GM12878 (cell line): ENCODE data around the gene RBPJ. TPM values are rescaled to one million over a fixed set of nuclear protein-coding genes. Genes with fewer than 3 reads are reported as not detected.
A peak's percentile ranks its signal among the peaks of the same experiment; 100 is the strongest.

Experiments used
- ATAC-seq: fragments of 200-7000 bp; cut with Tn5 transposase; 3 replicates; pipeline ENCODE4 v1.9.1; 2020; ENCODE audit warnings: mild to moderate bottlenecking, moderate library complexity
- BruUV-seq: library from RNA; stranded (reverse); fragments of 400-500 nt; replicated peaks from 2 replicates; lab custom pipeline; 2021; lab: Mats Ljungman, UMichigan
- CTCF ChIA-PET: fragments of 300-600 bp; sonication (Branson Sonifier 250); formaldehyde crosslinking; extraction: SDS; loops from one replicate; lab custom pipeline; 2021; ENCODE audit warnings: inconsistent platforms; lab: Yijun Ruan, JAX
- POLR2A ChIA-PET: fragments of 350-600 bp; formaldehyde crosslinking; extraction: SDS; loops from one replicate; lab custom pipeline; 2021; ENCODE audit warnings: inconsistent platforms; lab: Charles Lee
- RAD21 ChIA-PET: fragments of 300-600 bp; sonication (Branson Sonifier 250); formaldehyde crosslinking; loops from one replicate; lab custom pipeline; 2023; ENCODE audit warnings: antibody characterized with exemption; ENCODE audit not compliant: unreplicated experiment; lab: Charles Lee
- SMC1A ChIA-PET: fragments of 300-600 bp; sonication (Branson Sonifier 250); formaldehyde crosslinking; loops from one replicate; lab custom pipeline; 2023; ENCODE audit not compliant: unreplicated experiment, uncharacterized antibody; lab: Charles Lee
- DNase-seq: peaks from one replicate; pipeline ENCODE4 v3.0.0-alpha.2; 2011; ENCODE audit warnings: low read depth, low spot score
- FAIRE-seq: peaks from 3 replicates; lab custom pipeline; 2011; peaks lifted over from hg19 to GRCh38; lab: Jason Lieb, UNC
- H2AFZ ChIP-seq: 2 replicates; pipeline ENCODE4 v1.6.0; 2011; ENCODE audit warnings: low read depth, low read length, control low read depth; ENCODE audit not compliant: control insufficient read depth
- H3K27ac ChIP-seq: 2 replicates; pipeline ENCODE4 v1.5.1; 2011; ENCODE audit warnings: control low read depth; ENCODE audit not compliant: control insufficient read depth, insufficient read depth
- H3K27me3 ChIP-seq, 2 experiments: replicated peaks in 1 of 2; 2 replicates each; pipeline versions ENCODE4 v1.6.0 to v1.6.1; 2011; ENCODE audit warnings: low read length in 1 of 2; ENCODE audit not compliant: control insufficient read depth in 2 of 2, insufficient read depth in 2 of 2
- H3K36me3 ChIP-seq, 2 experiments: 2 replicates each; pipeline ENCODE4 v1.5.1; 2011; ENCODE audit warnings: low read length in 1 of 2; ENCODE audit not compliant: control insufficient read depth in 2 of 2, insufficient read depth in 2 of 2
- H3K4me1 ChIP-seq: 2 replicates; pipeline ENCODE4 v1.6.1; 2011; ENCODE audit warnings: mild to moderate bottlenecking, low read length, moderate library complexity, mixed read lengths; ENCODE audit not compliant: control insufficient read depth, insufficient read depth
- H3K4me2 ChIP-seq: 2 replicates; pipeline ENCODE4 v1.6.0; 2011; ENCODE audit warnings: control low read depth; ENCODE audit not compliant: control insufficient read depth, insufficient read depth
- H3K4me3 ChIP-seq: fragments of 200-600 bp; sonication (generic); 2 replicates; pipeline ENCODE4 v1.5.1; 2016
- H3K79me2 ChIP-seq: 2 replicates; pipeline ENCODE4 v1.6.0; 2011; ENCODE audit warnings: low read length; ENCODE audit not compliant: control insufficient read depth, insufficient read depth
- H3K9ac ChIP-seq: 2 replicates; pipeline ENCODE4 v1.8.0; 2011; ENCODE audit warnings: low read length, control low read depth, mixed read lengths; ENCODE audit not compliant: control insufficient read depth, insufficient read depth
- H3K9me3 ChIP-seq: replicated peaks from 3 replicates; pipeline ENCODE4 v1.5.1; 2011; ENCODE audit warnings: mild to moderate bottlenecking, low read length; ENCODE audit not compliant: control insufficient read depth, insufficient read depth
- H4K20me1 ChIP-seq: 2 replicates; pipeline ENCODE4 v1.6.0; 2011; ENCODE audit not compliant: control insufficient read depth, insufficient read depth
- BCL11A ChIP-seq: IDR thresholded peaks from 2 replicates; pipeline ENCODE4 v1.6.1; 2011; ENCODE audit warnings: low read depth, low read length
- EED ChIP-seq: sonication (generic); IDR thresholded peaks from 2 replicates; pipeline ENCODE4 v1.6.1; 2016; ENCODE audit warnings: antibody characterized with exemption, low read depth
- EGR1 ChIP-seq, 2 experiments: IDR thresholded peaks; 1 replicate in 1 of 2; 2 replicates in 1 of 2; pipeline ENCODE4 v1.6.1; 2011 to 2012; ENCODE audit warnings: low read depth in 2 of 2, low read length in 2 of 2, borderline replicate concordance in 1 of 2, mild to moderate bottlenecking in 1 of 2, moderate library complexity in 1 of 2
- FOXK2 ChIP-seq: fragments of 450-650 bp; IDR thresholded peaks from 2 replicates; pipeline ENCODE4 v1.6.1; 2017; ENCODE audit warnings: mild to moderate bottlenecking, moderate library complexity
- JUND ChIP-seq: IDR thresholded peaks from 2 replicates; pipeline ENCODE4 v1.6.1; 2012; ENCODE audit warnings: low read depth, mild to moderate bottlenecking, low read length, improper control_type of control experiment, moderate library complexity
- KLF5 ChIP-seq: fragments of 450-650 bp; IDR thresholded peaks from 2 replicates; pipeline ENCODE4 v1.6.1; 2014; ENCODE audit warnings: mild to moderate bottlenecking; ENCODE audit not compliant: partially characterized antibody
- PML ChIP-seq: IDR thresholded peaks from 2 replicates; pipeline ENCODE4 v1.6.1; 2012; ENCODE audit warnings: low read length, inconsistent platforms
- POLR2AphosphoS2 ChIP-seq: IDR thresholded peaks from 2 replicates; pipeline ENCODE4 v1.6.1; 2011; ENCODE audit warnings: low read depth, mild to moderate bottlenecking, low read length, improper control_type of control experiment, moderate library complexity
- RAD21 ChIP-seq: IDR thresholded peaks from 2 replicates; pipeline ENCODE4 v1.6.1; 2011; ENCODE audit warnings: mild to moderate bottlenecking, low read depth, low read length, moderate library complexity; ENCODE audit not compliant: insufficient read depth
- SMAD1 ChIP-seq: fragments of 450-650 bp; IDR thresholded peaks from 2 replicates; pipeline ENCODE4 v1.6.1; 2018; ENCODE audit warnings: mild to moderate bottlenecking, low read depth; ENCODE audit not compliant: partially characterized antibody
- TAF1 ChIP-seq: IDR thresholded peaks from 2 replicates; pipeline ENCODE4 v1.6.1; 2011; ENCODE audit warnings: mild to moderate bottlenecking, low read depth, low read length, borderline replicate concordance
- TBL1XR1 ChIP-seq: IDR thresholded peaks from 2 replicates; pipeline ENCODE4 v1.6.1; 2012; ENCODE audit warnings: low read depth, low read length, improper control_type of control experiment
- WGBS: methylation state at CpG from one replicate; pipeline ENCODE4 v1.1.6; 2016; ENCODE audit warnings: low lambda C conversion rate; ENCODE audit not compliant: insufficient replicate concordance, insufficient coverage; ENCODE audit errors: missing lambda C conversion rate; 5-methylcytosine and 5-hydroxymethylcytosine counted together
- in situ Hi-C: fragments of 300-500 bp; cut with MboI; formaldehyde crosslinking; loops from 9 replicates; pipeline ENCODE4 v1.14.3; 2018; ENCODE audit warnings: mixed read lengths
- intact Hi-C: fragments of 100-400 bp; cut with micrococcal nuclease; formaldehyde crosslinking; loops from one replicate; pipeline ENCODE4 v1.14.2; 2022; ENCODE audit not compliant: unreplicated experiment
- polyA plus RNA-seq, 11 experiments: library from polyadenylated mRNA; depleted of rRNA in 4 of 11; unstranded in 6 of 11; stranded (reverse) in 5 of 11; fragments of >200 nt; fragmentation: Nextera tagmentation in 4 of 11; fragmentation: Illumina TruSeq in 1 of 11; extraction: Ambion mirVana in 4 of 11; extraction: Trizol in 1 of 11; gene quantifications; 1 replicate in 1 of 11; 2 replicates in 10 of 11; pipeline versions ENCODE4 v1.2.1 to v1.2.3, GENCODE V29; 2011 to 2016; ENCODE audit warnings: inconsistent platforms in 2 of 11, missing spikeins in 2 of 11, low read depth in 1 of 11
- total RNA-seq, 4 experiments: library from RNA; depleted of rRNA in 3 of 4; stranded (reverse); fragments of >200 nt in 3 of 4; fragmentation: Illumina TruSeq in 1 of 4; extraction: Trizol in 1 of 4; gene quantifications; 2 replicates each; pipeline versions ENCODE4 v1.2.1 to v1.2.3, GENCODE V29; 2013 to 2021
- TF ChIP-seq, protein P1 (sequence below): fragments of 450-650 bp; conservative IDR thresholded peaks from 2 replicates; pipeline ENCODE4 v1.6.1; 2017; ENCODE audit warnings: mild to moderate bottlenecking, moderate library complexity
- TF ChIP-seq, protein P2 (sequence below): fragments of 450-650 bp; IDR thresholded peaks from 2 replicates; pipeline ENCODE4 v1.6.1; 2017; ENCODE audit warnings: antibody characterized with exemption, mild to moderate bottlenecking, moderate library complexity
- TF ChIP-seq, protein P3 (sequence below): fragments of 450-650 bp; IDR thresholded peaks from 2 replicates; pipeline ENCODE4 v1.6.1; 2016; ENCODE audit warnings: mild to moderate bottlenecking

The RBPJ gene
- total and polyA plus RNA-seq, 10 of the 15 experiments (the other 5 are each of a cell fraction or from before 2014, with no cell fraction given), result 24.5 to 87.6 (median 41.6) TPM

DNA sequence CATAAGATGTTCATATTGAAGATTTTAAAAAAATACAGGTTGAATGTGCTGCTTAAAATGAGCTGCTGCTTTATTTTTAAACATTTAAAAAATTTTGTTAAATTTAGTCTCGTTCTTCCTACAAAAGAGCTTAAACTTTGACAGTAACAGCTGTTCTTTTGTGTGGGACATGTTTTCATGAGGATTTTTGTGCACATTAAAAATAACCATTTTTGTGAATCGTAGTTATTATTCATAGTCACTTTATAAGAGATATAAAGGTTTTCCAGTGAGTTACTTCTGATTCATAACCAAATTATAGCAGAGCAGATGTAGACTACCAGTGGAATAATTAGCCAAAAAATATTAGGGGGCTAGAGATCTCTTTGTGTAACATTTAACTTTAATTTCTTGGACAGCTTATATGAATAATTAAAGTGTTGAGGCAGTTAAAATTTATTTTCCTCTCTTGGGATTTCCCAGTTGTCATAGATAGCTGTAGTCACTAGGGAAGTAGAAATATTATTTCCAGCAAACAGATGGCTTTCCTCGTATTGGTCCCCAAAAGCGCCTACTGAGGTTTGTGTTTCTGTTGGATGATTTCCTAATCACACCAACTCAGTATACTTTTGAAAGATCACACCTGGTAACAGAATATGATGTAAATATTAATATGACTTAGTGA is 24.2 kb downstream of the RBPJ start:
- Histone ChIP-seq H4K20me1 (no peaks in the 10 kb centered on the region), H3K4me1 (peaks cover 16% of the 10 kb centered on the region), H3K9ac (no peak overlapping the region), H3K9me3 (no peaks in the 10 kb centered on the region; the same call in 2 of the 3 replicates), H3K36me3 (no peaks in the 10 kb centered on the region), H3K4me2 (peak overlapping the region; percentile 17; the same call in 1 of the 2 replicates), H3K79me2 (peaks cover 51% of the 10 kb centered on the region), H2AFZ (no peak overlapping the region), H3K27ac (0 out of 2 replicates have a peak overlapping the region, but pooled peaks have one; percentile 11), H3K4me3 (no peak overlapping the region), H3K27me3 (no peaks in the 10 kb centered on the region)
- ChIA-PET POLR2A (interaction anchor here (0.6 to 1.7 kb wide), 2 partner anchors 11 to 19 kb away, joined by 5 to 6 read pairs; no protein-coding TSS in a partner anchor), CTCF (interaction anchor here (0.7 to 8.8 kb wide), 6 partner anchors 15 to 66 kb away, joined by 3 to 82 read pairs (median 5); no protein-coding TSS in a partner anchor), SMC1A (interaction anchor here (1.0 to 4.1 kb wide), 9 partner anchors 11 to 503 kb away, joined by 3 to 46 read pairs (median 4); no protein-coding TSS in a partner anchor), RAD21 (interaction anchor here (0.9 to 3.5 kb wide), 6 partner anchors 11 to 65 kb away, joined by 3 to 13 read pairs (median 5); no protein-coding TSS in a partner anchor)
- DNase-seq, result no peak
- intact Hi-C loops (no loop called here), in situ Hi-C loops (no loop called here)
- WGBS, result 59% methylated on average over 4 of the region's 4 CpGs
- ATAC-seq, result no peak
- no peak for FAIRE-seq
- BruUV-seq, result no TSS peak
- TF ChIP-seq TBL1XR1, result no peak
- TF ChIP-seq RAD21, result no peak
- no peak for TF ChIP-seq EED
- no peak for TF ChIP-seq BCL11A
- TF ChIP-seq JUND, result no peak
- TF ChIP-seq SMAD1, result no peak
- no peak for TF ChIP-seq KLF5
- TF ChIP-seq FOXK2, result no peak
- TF ChIP-seq, protein P1, sequence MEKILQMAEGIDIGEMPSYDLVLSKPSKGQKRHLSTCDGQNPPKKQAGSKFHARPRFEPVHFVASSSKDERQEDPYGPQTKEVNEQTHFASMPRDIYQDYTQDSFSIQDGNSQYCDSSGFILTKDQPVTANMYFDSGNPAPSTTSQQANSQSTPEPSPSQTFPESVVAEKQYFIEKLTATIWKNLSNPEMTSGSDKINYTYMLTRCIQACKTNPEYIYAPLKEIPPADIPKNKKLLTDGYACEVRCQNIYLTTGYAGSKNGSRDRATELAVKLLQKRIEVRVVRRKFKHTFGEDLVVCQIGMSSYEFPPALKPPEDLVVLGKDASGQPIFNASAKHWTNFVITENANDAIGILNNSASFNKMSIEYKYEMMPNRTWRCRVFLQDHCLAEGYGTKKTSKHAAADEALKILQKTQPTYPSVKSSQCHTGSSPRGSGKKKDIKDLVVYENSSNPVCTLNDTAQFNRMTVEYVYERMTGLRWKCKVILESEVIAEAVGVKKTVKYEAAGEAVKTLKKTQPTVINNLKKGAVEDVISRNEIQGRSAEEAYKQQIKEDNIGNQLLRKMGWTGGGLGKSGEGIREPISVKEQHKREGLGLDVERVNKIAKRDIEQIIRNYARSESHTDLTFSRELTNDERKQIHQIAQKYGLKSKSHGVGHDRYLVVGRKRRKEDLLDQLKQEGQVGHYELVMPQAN, result no peak
- TF ChIP-seq, protein P2, sequence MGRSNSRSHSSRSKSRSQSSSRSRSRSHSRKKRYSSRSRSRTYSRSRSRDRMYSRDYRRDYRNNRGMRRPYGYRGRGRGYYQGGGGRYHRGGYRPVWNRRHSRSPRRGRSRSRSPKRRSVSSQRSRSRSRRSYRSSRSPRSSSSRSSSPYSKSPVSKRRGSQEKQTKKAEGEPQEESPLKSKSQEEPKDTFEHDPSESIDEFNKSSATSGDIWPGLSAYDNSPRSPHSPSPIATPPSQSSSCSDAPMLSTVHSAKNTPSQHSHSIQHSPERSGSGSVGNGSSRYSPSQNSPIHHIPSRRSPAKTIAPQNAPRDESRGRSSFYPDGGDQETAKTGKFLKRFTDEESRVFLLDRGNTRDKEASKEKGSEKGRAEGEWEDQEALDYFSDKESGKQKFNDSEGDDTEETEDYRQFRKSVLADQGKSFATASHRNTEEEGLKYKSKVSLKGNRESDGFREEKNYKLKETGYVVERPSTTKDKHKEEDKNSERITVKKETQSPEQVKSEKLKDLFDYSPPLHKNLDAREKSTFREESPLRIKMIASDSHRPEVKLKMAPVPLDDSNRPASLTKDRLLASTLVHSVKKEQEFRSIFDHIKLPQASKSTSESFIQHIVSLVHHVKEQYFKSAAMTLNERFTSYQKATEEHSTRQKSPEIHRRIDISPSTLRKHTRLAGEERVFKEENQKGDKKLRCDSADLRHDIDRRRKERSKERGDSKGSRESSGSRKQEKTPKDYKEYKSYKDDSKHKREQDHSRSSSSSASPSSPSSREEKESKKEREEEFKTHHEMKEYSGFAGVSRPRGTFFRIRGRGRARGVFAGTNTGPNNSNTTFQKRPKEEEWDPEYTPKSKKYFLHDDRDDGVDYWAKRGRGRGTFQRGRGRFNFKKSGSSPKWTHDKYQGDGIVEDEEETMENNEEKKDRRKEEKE, result no peak
- no peak for TF ChIP-seq TAF1
- TF ChIP-seq EGR1 (IDR thresholded peaks at IDR 0.05; ENCODE audit: borderline replicate concordance in 1 of 2, low read depth in 2 of 2, low read length in 2 of 2), result no peak
- no peak for TF ChIP-seq PML
- no peak for TF ChIP-seq POLR2AphosphoS2
- TF ChIP-seq, protein P3, sequence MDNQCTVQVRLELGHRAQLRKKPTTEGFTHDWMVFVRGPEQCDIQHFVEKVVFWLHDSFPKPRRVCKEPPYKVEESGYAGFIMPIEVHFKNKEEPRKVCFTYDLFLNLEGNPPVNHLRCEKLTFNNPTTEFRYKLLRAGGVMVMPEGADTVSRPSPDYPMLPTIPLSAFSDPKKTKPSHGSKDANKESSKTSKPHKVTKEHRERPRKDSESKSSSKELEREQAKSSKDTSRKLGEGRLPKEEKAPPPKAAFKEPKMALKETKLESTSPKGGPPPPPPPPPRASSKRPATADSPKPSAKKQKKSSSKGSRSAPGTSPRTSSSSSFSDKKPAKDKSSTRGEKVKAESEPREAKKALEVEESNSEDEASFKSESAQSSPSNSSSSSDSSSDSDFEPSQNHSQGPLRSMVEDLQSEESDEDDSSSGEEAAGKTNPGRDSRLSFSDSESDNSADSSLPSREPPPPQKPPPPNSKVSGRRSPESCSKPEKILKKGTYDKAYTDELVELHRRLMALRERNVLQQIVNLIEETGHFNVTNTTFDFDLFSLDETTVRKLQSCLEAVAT, result no peak
